ENCODE data around the gene GPA33. TPM values are rescaled to one million over a fixed set of nuclear protein-coding genes. Genes with fewer than 3 reads are reported as not detected.

GPA33 gene
- total RNA-seq (2014; rRNA removed; shearing (Covaris generic); ENCODE audit: low replicate concordance): not detected in 2 replicates

- no peak for DNase-seq (ENCODE audit: low read depth)
- in situ Hi-C loops (cut with HindIII; ENCODE audit: low pct_unique_long_range_greater_than_20kb, low sequenced_read_pairs): no loop called here
These were observed at the start of gene GPA33 for GRCh38 chr1:167090314-167090942. Gene GPA33, minus strand, starts transcription at chr1:167090377. Its CDS starts 90 bp downstream, at chr1:167090287.

DNA sequence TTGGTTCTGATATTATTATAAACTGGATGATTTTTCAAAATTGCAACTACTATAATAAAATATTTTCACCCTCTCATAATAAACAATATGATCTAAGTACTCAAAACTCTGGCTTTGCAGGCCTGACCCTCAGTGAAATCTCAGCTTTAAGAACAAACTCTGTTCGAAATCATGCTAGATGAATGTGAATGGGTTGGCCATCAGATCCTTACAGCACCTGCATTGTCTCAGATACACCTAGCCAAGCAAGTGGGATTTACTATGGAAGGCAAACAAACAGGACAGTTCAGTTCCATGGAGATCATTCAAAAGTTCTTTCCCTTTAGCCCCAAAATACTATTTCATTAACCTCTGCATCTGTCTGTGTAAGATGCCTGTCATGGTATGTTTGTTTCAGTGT, 48.5 kb upstream of the GPA33 start:
- in situ Hi-C loops (cut with HindIII; ENCODE audit: low pct_unique_long_range_greater_than_20kb, low sequenced_read_pairs): no loop called here
- DNase-seq (ENCODE audit: low read depth): no peak

DNA sequence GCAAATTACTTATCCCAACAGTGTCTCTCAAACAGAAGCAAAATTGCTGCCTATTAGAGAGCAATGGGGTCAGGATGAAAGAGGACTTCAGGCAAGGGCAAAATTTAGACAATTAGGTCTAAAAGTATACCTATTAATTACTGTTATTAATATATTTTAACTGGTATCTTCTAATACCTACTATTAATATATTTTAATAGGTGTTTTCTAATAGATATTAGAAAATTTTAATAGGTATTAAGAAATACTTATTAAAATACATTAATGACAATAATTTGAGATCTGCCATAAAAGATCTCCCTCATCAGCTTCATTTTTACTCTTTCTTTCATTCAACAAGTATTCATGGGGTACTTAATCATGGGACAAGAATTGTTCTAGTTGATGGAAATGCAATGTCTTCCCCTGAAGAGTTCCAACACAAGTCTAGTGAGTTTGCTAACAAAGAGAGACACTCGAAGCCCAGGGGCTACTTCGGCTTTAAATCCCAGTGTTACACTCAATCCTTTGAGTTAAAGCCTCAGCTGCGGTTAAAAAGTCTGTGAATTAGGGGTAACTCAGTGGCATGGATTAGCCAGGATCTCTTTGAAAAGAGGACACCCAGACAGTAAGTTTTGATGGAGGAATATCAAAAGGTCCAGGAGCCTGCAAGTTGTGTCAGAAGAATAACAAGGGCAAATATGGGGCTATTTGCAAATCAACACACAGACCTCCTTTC, 47.8 kb upstream of the GPA33 start:
- in situ Hi-C loops (cut with HindIII; ENCODE audit: low pct_unique_long_range_greater_than_20kb, low sequenced_read_pairs): no loop called here
- no peak for DNase-seq (ENCODE audit: low read depth)

- in situ Hi-C loops (cut with HindIII; ENCODE audit: low pct_unique_long_range_greater_than_20kb, low sequenced_read_pairs): no loop called here
- DNase-seq (ENCODE audit: low read depth): no peak
These were observed 47.2 kb upstream of the GPA33 start for GRCh38 chr1:167137332-167137781.

- DNase-seq (ENCODE audit: low read depth): no peak
- in situ Hi-C loops (cut with HindIII; ENCODE audit: low pct_unique_long_range_greater_than_20kb, low sequenced_read_pairs): no loop called here
These were observed 46.6 kb upstream of the GPA33 start for GRCh38 chr1:167136806-167137205.

GRCh38 chr1:167136191-167136614, 46.0 kb upstream of the GPA33 start:
- in situ Hi-C loops (cut with HindIII; ENCODE audit: low pct_unique_long_range_greater_than_20kb, low sequenced_read_pairs): no loop called here
- peak; percentile 39 for DNase-seq (ENCODE audit: low read depth)

DNA sequence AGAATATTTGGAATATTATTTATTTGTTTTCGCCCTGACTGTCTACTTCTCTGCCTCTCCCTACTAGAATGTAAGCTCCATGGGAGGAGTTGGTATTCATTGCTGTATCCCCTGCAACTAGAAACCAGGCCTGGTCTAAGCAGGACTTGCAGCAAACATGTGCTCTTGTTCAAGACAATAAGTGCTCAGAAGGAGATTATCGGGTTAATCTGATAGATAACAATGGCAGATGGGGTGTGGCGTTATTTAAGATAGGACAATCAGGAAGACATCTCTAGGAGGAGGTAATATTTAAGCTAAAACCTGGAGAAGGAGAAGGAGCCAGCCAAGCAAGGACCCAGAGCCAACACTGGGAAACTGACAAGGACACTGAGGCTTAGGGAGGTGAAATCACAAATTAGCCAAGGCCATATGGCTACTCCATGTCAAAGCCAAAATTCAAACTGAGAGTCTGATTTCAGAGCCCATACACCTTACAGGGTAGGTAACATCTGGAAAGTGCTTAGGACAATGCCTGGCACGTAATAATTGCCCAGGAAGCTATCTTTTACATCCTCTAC, 45.2 kb upstream of the GPA33 start:
- DNase-seq (ENCODE audit: low read depth): no peak
- in situ Hi-C loops (cut with HindIII; ENCODE audit: low pct_unique_long_range_greater_than_20kb, low sequenced_read_pairs): no loop called here

GRCh38 chr1:167132301-167133010, 42.3 kb upstream of the GPA33 start:
- in situ Hi-C loops (cut with HindIII; ENCODE audit: low pct_unique_long_range_greater_than_20kb, low sequenced_read_pairs): no loop called here
- DNase-seq (ENCODE audit: low read depth): no peak

- in situ Hi-C loops (cut with HindIII; ENCODE audit: low pct_unique_long_range_greater_than_20kb, low sequenced_read_pairs): no loop called here
- no peak for DNase-seq (ENCODE audit: low read depth)
These were observed 40.8 kb upstream of the GPA33 start for GRCh38 chr1:167130829-167131510.

- in situ Hi-C loops (cut with HindIII; ENCODE audit: low pct_unique_long_range_greater_than_20kb, low sequenced_read_pairs): no loop called here
- DNase-seq (ENCODE audit: low read depth): no peak
These were observed 38.4 kb upstream of the GPA33 start for GRCh38 chr1:167128261-167129227.

DNA sequence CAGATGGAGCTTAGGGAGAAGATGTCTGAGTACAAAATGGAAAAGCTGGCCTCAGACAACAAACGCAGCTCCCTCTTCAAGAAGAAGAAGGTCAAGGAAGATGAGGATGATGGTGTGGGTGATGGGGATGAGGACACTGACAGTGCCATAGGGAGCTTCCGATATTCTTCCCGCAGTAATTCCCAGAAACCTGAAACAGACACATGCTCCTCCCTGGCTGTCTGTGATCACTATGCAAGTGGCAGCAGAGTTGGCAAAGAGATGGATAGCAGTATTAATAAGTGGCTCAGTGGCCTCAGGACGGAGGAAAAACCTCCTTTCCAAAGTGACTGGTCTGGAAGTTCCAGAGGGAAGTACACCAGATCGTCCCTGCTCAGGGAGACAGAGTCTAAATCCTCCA, 37.5 kb upstream of the GPA33 start:
- in situ Hi-C loops (cut with HindIII; ENCODE audit: low pct_unique_long_range_greater_than_20kb, low sequenced_read_pairs): no loop called here
- DNase-seq (ENCODE audit: low read depth): no peak

DNA sequence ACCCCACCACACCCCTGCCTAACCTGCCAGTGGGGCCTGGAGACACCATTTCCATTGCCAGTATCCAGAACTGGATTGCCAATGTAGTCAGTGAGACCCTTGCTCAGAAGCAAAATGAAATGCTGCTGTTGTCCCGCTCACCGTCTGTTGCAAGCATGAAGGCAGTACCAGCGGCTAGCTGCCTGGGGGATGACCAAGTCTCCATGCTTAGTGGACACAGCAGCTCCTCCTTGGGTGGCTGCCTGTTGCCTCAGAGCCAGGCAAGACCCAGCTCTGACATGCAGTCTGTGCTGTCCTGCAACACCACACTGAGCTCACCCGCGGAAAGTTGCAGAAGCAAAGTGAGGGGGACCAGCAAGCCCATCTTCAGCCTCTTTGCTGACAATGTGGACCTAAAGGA, 37.1 kb upstream of the GPA33 start:
- DNase-seq (ENCODE audit: low read depth): no peak
- in situ Hi-C loops (cut with HindIII; ENCODE audit: low pct_unique_long_range_greater_than_20kb, low sequenced_read_pairs): no loop called here

- no peak for DNase-seq (ENCODE audit: low read depth)
- in situ Hi-C loops (cut with HindIII; ENCODE audit: low pct_unique_long_range_greater_than_20kb, low sequenced_read_pairs): no loop called here
These were observed 36.6 kb upstream of the GPA33 start for GRCh38 chr1:167126811-167127210.

DNA sequence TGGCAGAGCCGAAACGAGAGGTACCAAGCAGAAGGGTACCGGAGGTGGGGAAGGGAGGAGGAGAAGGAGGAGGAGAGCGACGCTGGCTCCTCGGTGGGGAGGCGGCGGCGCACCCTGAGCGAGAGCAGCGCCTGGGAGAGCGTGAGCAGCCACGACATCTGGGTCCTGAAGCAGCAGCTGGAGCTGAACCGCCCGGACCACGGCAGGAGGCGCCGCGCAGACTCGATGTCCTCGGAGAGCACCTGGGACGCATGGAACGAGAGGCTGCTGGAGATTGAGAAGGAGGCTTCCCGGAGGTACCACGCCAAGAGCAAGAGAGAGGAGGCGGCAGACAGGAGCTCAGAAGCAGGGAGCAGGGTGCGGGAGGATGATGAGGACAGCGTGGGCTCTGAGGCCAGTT, 36.1 kb upstream of the GPA33 start:
- in situ Hi-C loops (cut with HindIII; ENCODE audit: low pct_unique_long_range_greater_than_20kb, low sequenced_read_pairs): no loop called here

GRCh38 chr1:167122568-167122967, 32.4 kb upstream of the GPA33 start:
- in situ Hi-C loops (cut with HindIII; ENCODE audit: low pct_unique_long_range_greater_than_20kb, low sequenced_read_pairs): no loop called here
- no peak for DNase-seq (ENCODE audit: low read depth)

More for the DNA sequence above, 36.1 kb upstream of the GPA33 start:
- no peak for DNase-seq (ENCODE audit: low read depth)

GRCh38 chr1:167122121-167122480, 31.9 kb upstream of the GPA33 start:
- no peak for DNase-seq (ENCODE audit: low read depth)
- in situ Hi-C loops (cut with HindIII; ENCODE audit: low pct_unique_long_range_greater_than_20kb, low sequenced_read_pairs): no loop called here

- in situ Hi-C loops (cut with HindIII; ENCODE audit: low pct_unique_long_range_greater_than_20kb, low sequenced_read_pairs): no loop called here
- no peak for DNase-seq (ENCODE audit: low read depth)
These were observed 31.4 kb upstream of the GPA33 start for GRCh38 chr1:167121375-167122120.
